Neutrophil (primary cell): Measurements from ENCODE around the gene PILRA.

Experiments used
- H3K27ac ChIP-seq: fragments of 200-600 bp; sonication (generic); 2 replicates; pipeline ENCODE4 v1.5.1; 2016; ENCODE audit warnings: mild to moderate bottlenecking, moderate library complexity
- H3K27me3 ChIP-seq: fragments of 200-600 bp; sonication (generic); 2 replicates; pipeline ENCODE4 v1.6.0; 2016; ENCODE audit warnings: mild to moderate bottlenecking
- H3K36me3 ChIP-seq: fragments of 200-600 bp; sonication (generic); 2 replicates; pipeline ENCODE4 v1.5.1; 2017
- H3K4me1 ChIP-seq, 2 experiments: fragments of 200-600 bp in 1 of 2; sonication (generic) in 1 of 2; 1 replicate in 1 of 2; 2 replicates in 1 of 2; pipeline versions ENCODE4 v1.5.1 to v1.6.1; 2013 to 2016; ENCODE audit warnings: low read depth in 1 of 2, low read length in 1 of 2, mild to moderate bottlenecking in 1 of 2, moderate library complexity in 1 of 2; ENCODE audit not compliant: control insufficient read depth in 1 of 2, insufficient read depth in 1 of 2
- H3K4me3 ChIP-seq, 2 experiments: fragments of 200-600 bp in 1 of 2; sonication (generic) in 1 of 2; 1 replicate in 1 of 2; 2 replicates in 1 of 2; pipeline ENCODE4 v1.5.1; 2013 to 2016; ENCODE audit warnings: low read depth in 1 of 2, low read length in 1 of 2, mild to moderate bottlenecking in 1 of 2, moderate library complexity in 1 of 2
- H3K9me3 ChIP-seq: fragments of 200-600 bp; sonication (generic); 2 replicates; pipeline ENCODE4 v1.5.1; 2016
- TF ChIP-seq, protein P1 (sequence below): fragments of 200-600 bp; sonication (generic); IDR thresholded peaks from 2 replicates; pipeline ENCODE4 v1.5.1; 2016; ENCODE audit warnings: antibody characterized with exemption

The PILRA gene

DNA sequence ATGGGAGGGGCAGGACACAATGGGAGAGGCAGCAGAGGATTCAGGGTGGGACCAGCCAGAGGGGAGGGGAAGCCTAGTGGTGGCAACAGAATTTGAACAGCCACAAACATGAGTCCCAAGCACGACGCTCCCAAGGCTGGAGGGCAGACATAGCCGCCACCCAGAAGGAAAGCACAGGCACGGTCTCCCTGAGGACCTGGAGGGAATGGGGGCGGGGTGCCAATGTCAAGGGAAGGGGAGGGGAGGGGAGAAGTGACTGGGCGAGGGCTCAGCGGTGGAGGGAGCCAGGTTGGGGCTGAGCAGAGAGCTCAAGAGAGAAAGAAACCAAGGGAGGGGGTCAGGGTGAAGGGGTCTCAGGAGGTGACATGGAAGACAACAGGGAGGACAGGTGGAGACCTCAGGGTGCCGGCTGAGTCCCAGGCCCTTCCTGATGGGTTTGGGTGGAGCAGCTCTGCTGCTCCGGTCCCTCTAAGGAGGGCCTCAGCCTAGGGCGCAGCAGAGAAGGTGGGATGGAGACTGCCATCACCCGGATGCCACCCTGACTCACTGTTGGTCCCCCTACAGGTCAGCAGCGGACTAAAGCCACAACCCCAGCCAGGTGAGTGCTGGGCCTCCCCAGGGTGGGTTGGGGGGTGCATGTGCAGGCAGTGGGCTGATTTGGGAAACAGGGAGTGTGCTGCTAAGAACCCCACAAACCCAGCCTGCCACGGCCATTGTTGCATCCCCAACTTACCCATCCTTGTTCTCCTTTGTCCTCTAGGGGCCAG is 24.2 kb downstream of the PILRA start:
- H3K27me3 ChIP-seq: no peaks in the 10 kb centered on the region
- peak overlapping the region in 1 of 2 experiments; percentile 18 for H3K4me3 ChIP-seq
- peak overlapping the region; percentile 75 for H3K27ac ChIP-seq
- peaks cover 87% of the 10 kb centered on the region for H3K36me3 ChIP-seq
- peaks cover 26 to 31% of the 10 kb centered on the region in 2 experiments for H3K4me1 ChIP-seq
- H3K9me3 ChIP-seq: no peaks in the 10 kb centered on the region
- TF ChIP-seq, protein P1, sequence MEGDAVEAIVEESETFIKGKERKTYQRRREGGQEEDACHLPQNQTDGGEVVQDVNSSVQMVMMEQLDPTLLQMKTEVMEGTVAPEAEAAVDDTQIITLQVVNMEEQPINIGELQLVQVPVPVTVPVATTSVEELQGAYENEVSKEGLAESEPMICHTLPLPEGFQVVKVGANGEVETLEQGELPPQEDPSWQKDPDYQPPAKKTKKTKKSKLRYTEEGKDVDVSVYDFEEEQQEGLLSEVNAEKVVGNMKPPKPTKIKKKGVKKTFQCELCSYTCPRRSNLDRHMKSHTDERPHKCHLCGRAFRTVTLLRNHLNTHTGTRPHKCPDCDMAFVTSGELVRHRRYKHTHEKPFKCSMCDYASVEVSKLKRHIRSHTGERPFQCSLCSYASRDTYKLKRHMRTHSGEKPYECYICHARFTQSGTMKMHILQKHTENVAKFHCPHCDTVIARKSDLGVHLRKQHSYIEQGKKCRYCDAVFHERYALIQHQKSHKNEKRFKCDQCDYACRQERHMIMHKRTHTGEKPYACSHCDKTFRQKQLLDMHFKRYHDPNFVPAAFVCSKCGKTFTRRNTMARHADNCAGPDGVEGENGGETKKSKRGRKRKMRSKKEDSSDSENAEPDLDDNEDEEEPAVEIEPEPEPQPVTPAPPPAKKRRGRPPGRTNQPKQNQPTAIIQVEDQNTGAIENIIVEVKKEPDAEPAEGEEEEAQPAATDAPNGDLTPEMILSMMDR: no peak

DNA sequence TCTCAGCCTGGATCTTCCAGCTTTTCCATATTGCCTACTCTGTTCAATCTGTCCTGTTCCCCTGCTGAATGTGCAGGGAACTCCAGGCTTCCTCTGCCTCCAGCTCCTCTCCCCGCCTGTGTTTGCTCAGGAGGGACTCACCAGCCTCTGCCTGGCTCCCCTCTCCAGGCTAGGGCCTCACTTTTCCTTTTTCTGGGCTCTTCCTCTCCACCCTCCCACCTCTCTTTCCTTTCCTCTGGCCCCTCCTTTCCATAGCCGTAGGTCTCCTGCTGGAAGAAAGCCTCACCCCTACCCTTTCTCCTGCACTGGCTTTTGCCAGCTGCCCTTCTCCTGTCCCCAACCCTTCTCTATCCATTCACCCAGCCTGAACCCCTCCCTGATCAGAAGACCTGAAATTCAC is 25.0 kb downstream of the PILRA start:
- H3K4me3 ChIP-seq: no peak overlapping the region
- H3K4me1 ChIP-seq: peaks cover 24 to 25% of the 10 kb centered on the region in 2 experiments
- peaks cover 87% of the 10 kb centered on the region for H3K36me3 ChIP-seq
- TF ChIP-seq, protein P1: no peak
- peak overlapping the region; percentile 18 for H3K27ac ChIP-seq
- no peaks in the 10 kb centered on the region for H3K9me3 ChIP-seq
- H3K27me3 ChIP-seq: no peaks in the 10 kb centered on the region

DNA sequence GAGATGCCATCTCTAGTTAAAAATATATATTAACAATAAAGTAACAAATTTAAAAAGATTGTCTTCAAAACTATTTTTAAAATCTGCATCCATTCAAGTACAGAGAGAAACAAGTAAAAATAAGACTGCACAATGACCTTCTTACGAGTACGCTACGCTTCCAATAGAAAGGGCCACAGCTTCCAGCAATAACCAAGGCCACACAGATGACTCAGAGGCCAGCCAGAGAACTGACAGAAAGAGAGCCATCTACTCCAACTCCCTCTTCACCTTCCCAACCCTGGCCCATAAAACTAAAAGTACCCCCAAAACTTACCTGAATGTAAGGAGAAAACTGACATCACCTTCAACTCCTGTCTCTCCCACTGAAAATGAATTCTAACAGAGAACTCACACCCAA is 26.8 kb downstream of the PILRA start:
- H3K4me3 ChIP-seq: no peak overlapping the region
- no peaks in the 10 kb centered on the region for H3K9me3 ChIP-seq
- TF ChIP-seq, protein P1: no peak
- H3K27me3 ChIP-seq: no peaks in the 10 kb centered on the region
- H3K27ac ChIP-seq: peak overlapping the region; percentile 15
- H3K4me1 ChIP-seq: peaks cover 16 to 18% of the 10 kb centered on the region in 2 experiments
- H3K36me3 ChIP-seq: peaks cover 93% of the 10 kb centered on the region

DNA sequence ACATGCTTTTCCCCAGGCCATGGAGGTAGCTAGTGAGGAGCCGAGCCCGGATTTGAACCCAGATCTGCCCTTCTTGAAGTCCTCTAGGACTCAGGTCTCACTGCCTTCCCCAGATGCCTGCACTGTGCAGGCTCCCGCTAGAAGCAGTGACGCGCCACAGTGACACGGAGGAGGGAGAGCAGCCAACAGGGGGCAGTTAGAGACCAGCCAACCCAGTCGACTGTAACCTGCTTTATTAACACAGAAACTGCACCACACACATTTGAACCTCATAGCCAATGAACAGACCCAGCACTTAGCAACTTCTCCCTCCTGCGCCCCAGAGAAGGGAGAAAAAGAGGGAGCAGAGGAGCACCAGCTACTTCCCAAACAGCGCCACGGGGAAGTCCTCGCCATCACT is 27.4 kb downstream of the PILRA start:
- H3K4me1 ChIP-seq: peaks cover 16 to 18% of the 10 kb centered on the region in 2 experiments
- H3K9me3 ChIP-seq: no peaks in the 10 kb centered on the region
- H3K36me3 ChIP-seq: peaks cover 93% of the 10 kb centered on the region
- no peaks in the 10 kb centered on the region for H3K27me3 ChIP-seq
- TF ChIP-seq, protein P1: no peak
- H3K4me3 ChIP-seq: no peak overlapping the region
- peak overlapping the region; percentile 15 for H3K27ac ChIP-seq

DNA sequence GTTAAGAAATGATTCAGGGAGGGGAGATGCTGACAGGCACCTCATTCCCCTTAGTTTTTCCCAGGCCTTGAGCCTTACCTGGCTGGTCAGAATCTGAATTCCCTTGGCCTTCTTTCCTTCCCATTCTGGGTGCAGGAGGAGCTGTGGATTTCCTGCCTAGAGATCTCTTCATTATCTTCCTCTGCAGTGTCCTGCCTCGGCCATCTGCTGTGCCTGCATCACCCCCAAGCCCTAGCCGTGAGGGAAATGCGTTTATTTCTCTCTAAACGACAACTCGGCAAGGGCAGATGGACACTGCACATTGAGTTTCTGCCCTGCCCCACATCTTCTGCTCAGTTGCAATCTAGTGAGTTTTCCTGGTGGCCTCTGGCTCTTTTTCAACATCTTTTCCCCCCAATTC is 28.5 kb downstream of the PILRA start:
- no peaks in the 10 kb centered on the region for H3K27me3 ChIP-seq
- no peak overlapping the region for H3K27ac ChIP-seq
- TF ChIP-seq, protein P1: no peak
- peaks cover 9 to 10% of the 10 kb centered on the region in 2 experiments for H3K4me1 ChIP-seq
- H3K4me3 ChIP-seq: no peak overlapping the region
- H3K9me3 ChIP-seq: no peaks in the 10 kb centered on the region
- H3K36me3 ChIP-seq: peaks cover 96% of the 10 kb centered on the region
